ENCODE measurements around the gene CELF1. TPM values are rescaled to one million over a fixed set of nuclear protein-coding genes. Genes with fewer than 3 reads are reported as not detected.

CELF1 gene
- polyA plus RNA-seq, 1 donor from 2014 or later = 209 TPM

- no peak overlapping the region for H3K9ac ChIP-seq (ENCODE audit: low read length)
- no peaks in the 10 kb centered on the region for H3K27me3 ChIP-seq (ENCODE audit: insufficient read depth, low read depth, low read length)
- H3K36me3 ChIP-seq (ENCODE audit: insufficient read depth, low read length) = peaks cover 5% of the 10 kb centered on the region
- no peaks in the 10 kb centered on the region for H3F3A ChIP-seq (ENCODE audit: insufficient read depth, low read length, poor library complexity, severe bottlenecking)
- H3K9me2 ChIP-seq (ENCODE audit: insufficient read depth, low read length) = no peaks in the 10 kb centered on the region
- no peaks in the 10 kb centered on the region for H4K20me1 ChIP-seq (ENCODE audit: insufficient read depth)
- H3K27ac ChIP-seq (ENCODE audit: low read length) = no peak overlapping the region
- no peaks in the 10 kb centered on the region for H3K79me2 ChIP-seq (replicated peaks; ENCODE audit: insufficient read depth, low read length)
- H3K4me3 ChIP-seq (ENCODE audit: low read length) = no peak overlapping the region
- H2AFZ ChIP-seq (ENCODE audit: low read depth, low read length) = no peak overlapping the region
- no peaks in the 10 kb centered on the region for H3K9me3 ChIP-seq (ENCODE audit: low read length)
- no peak for TF ChIP-seq EP300 (conservative IDR thresholded peaks at IDR 0.05; ENCODE audit: poor library complexity, severe bottlenecking)
- no peak for TF ChIP-seq CTCF (IDR thresholded peaks at IDR 0.05; ENCODE audit: poor library complexity, severe bottlenecking)
- no peak for TF ChIP-seq POLR2AphosphoS5 (IDR thresholded peaks at IDR 0.05)
- TF ChIP-seq REST (IDR thresholded peaks at IDR 0.05; ENCODE audit: borderline replicate concordance) = no peak
- no peak for TF ChIP-seq SMC3 (conservative IDR thresholded peaks at IDR 0.05; ENCODE audit: poor library complexity)
- TF ChIP-seq RAD21 (conservative IDR thresholded peaks at IDR 0.05) = no peak
- no peak for TF ChIP-seq TAF1 (IDR thresholded peaks at IDR 0.05; ENCODE audit: low read depth)
- TF ChIP-seq MXI1 (conservative IDR thresholded peaks at IDR 0.05; ENCODE audit: poor library complexity, severe bottlenecking) = no peak
- no peak for TF ChIP-seq EZH2 (IDR thresholded peaks at IDR 0.05; ENCODE audit: borderline replicate concordance, insufficient read depth, low read length, poor library complexity, severe bottlenecking)
- no peak overlapping the region for H3K4me2 ChIP-seq (ENCODE audit: low read length)
Measured at GRCh38 chr11:47487421-47487820, 65.5 kb downstream of the CELF1 start.

- H3K27ac ChIP-seq (ENCODE audit: low read length) = no peak overlapping the region
- peaks cover 5% of the 10 kb centered on the region for H3K36me3 ChIP-seq (ENCODE audit: insufficient read depth, low read length)
- TF ChIP-seq POLR2AphosphoS5 (IDR thresholded peaks at IDR 0.05) = no peak
- TF ChIP-seq REST (IDR thresholded peaks at IDR 0.05; ENCODE audit: borderline replicate concordance) = no peak
- no peak for TF ChIP-seq EZH2 (IDR thresholded peaks at IDR 0.05; ENCODE audit: borderline replicate concordance, insufficient read depth, low read length, poor library complexity, severe bottlenecking)
- TF ChIP-seq RAD21 (conservative IDR thresholded peaks at IDR 0.05) = no peak
- TF ChIP-seq SMC3 (conservative IDR thresholded peaks at IDR 0.05; ENCODE audit: poor library complexity) = no peak
- no peak for TF ChIP-seq CTCF (IDR thresholded peaks at IDR 0.05; ENCODE audit: poor library complexity, severe bottlenecking)
- no peak for TF ChIP-seq TAF1 (IDR thresholded peaks at IDR 0.05; ENCODE audit: low read depth)
- no peak for TF ChIP-seq EP300 (conservative IDR thresholded peaks at IDR 0.05; ENCODE audit: poor library complexity, severe bottlenecking)
- TF ChIP-seq MXI1 (conservative IDR thresholded peaks at IDR 0.05; ENCODE audit: poor library complexity, severe bottlenecking) = no peak
Measured at GRCh38 chr11:47485107-47485506, 67.8 kb downstream of the CELF1 start.

More at GRCh38 chr11:47485107-47485506, 67.8 kb downstream of the CELF1 start:
- Histone ChIP-seq H3K9me3 (ENCODE audit: low read length) (no peaks in the 10 kb centered on the region), H3K9ac (ENCODE audit: low read length) (no peak overlapping the region), H3K9me2 (ENCODE audit: insufficient read depth, low read length) (no peaks in the 10 kb centered on the region), H3K4me2 (ENCODE audit: low read length) (no peak overlapping the region), H2AFZ (ENCODE audit: low read depth, low read length) (no peak overlapping the region), H4K20me1 (ENCODE audit: insufficient read depth) (no peaks in the 10 kb centered on the region), H3F3A (ENCODE audit: insufficient read depth, low read length, poor library complexity, severe bottlenecking) (no peaks in the 10 kb centered on the region), H3K4me3 (ENCODE audit: low read length) (no peak overlapping the region), H3K27me3 (ENCODE audit: insufficient read depth, low read depth, low read length) (no peaks in the 10 kb centered on the region), H3K79me2 (replicated peaks; ENCODE audit: insufficient read depth, low read length) (no peaks in the 10 kb centered on the region)

Data from neural cell (in vitro differentiated cells).